Inflammatory macrophage treated with lipopolysaccharide for 4 hours (primary cell): ENCODE measurements around the gene C1QA.

Source experiments
- DNase-seq: peaks from one replicate; pipeline ENCODE4 v3.0.0-alpha.2; 2020

The C1QA gene

GRCh38 chr1:22676916-22677583 lies 40.6 kb downstream of the C1QA start:
- DNase-seq: no peak

GRCh38 chr1:22677931-22678896 lies 41.8 kb downstream of the C1QA start:
- no peak for DNase-seq

GRCh38 chr1:22680726-22681125 lies 44.3 kb downstream of the C1QA start:
- DNase-seq: no peak

GRCh38 chr1:22681556-22682276 lies 45.3 kb downstream of the C1QA start:
- no peak for DNase-seq

GRCh38 chr1:22683547-22683946 lies 47.1 kb downstream of the C1QA start:
- no peak for DNase-seq

- DNase-seq: no peak
Observed at GRCh38 chr1:22685591-22686059, 49.2 kb downstream of the C1QA start.

GRCh38 chr1:22687191-22687590 lies 50.8 kb downstream of the C1QA start:
- no peak for DNase-seq

- no peak for DNase-seq
Observed at GRCh38 chr1:22688466-22688865, 52.0 kb downstream of the C1QA start.
